Endothelial cell of umbilical vein (primary cell): ENCODE results near the gene ANKRD13C. TPM values are rescaled to one million over a fixed set of nuclear protein-coding genes. Genes with fewer than 3 reads are reported as not detected.
A peak's percentile ranks its signal among the peaks of the same experiment; 100 is the strongest.

Experiments used
- BruUV-seq: library from RNA; stranded (reverse); fragments of 400-500 nt; replicated peaks from 2 replicates; lab custom pipeline; 2021; lab: Mats Ljungman, UMichigan
- CTCF ChIA-PET: fragments of 300-600, 350-600 bp; sonication (Branson Sonifier 250); formaldehyde crosslinking; loops from one replicate; lab custom pipeline; 2021; ENCODE audit warnings: antibody characterized with exemption, inconsistent platforms; lab: Charles Lee
- POLR2A ChIA-PET: fragments of 300-600, 350-600 bp; sonication (Branson Sonifier 250); formaldehyde crosslinking; loops from one replicate; lab custom pipeline; 2021; ENCODE audit warnings: antibody characterized with exemption, inconsistent platforms; lab: Charles Lee
- DNase-seq: peaks from one replicate; pipeline ENCODE4 v3.0.0-alpha.2; 2011; ENCODE audit warnings: low read depth, low spot score
- FAIRE-seq: peaks from 2 replicates; lab custom pipeline; 2011; peaks lifted over from hg19 to GRCh38; lab: Jason Lieb, UNC
- H2AFZ ChIP-seq: 2 replicates; pipeline ENCODE4 v1.6.0; 2012; ENCODE audit warnings: low read depth, low read length, control low read depth, inconsistent platforms
- H3K27ac ChIP-seq: 2 replicates; pipeline ENCODE4 v1.5.1; 2011; ENCODE audit warnings: low read depth, mild to moderate bottlenecking, control low read depth, low read length, moderate library complexity; ENCODE audit not compliant: insufficient read depth
- H3K27me3 ChIP-seq, 2 experiments: 2 replicates each; pipeline versions ENCODE4 v1.6.0 to v1.6.1; 2011; ENCODE audit warnings: low read length in 2 of 2, mixed read lengths in 1 of 2; ENCODE audit not compliant: control insufficient read depth in 2 of 2, insufficient read depth in 2 of 2
- H3K36me3 ChIP-seq, 2 experiments: 2 replicates in 1 of 2; 3 replicates in 1 of 2; pipeline ENCODE4 v1.5.1; 2011; ENCODE audit warnings: low read length in 2 of 2, mild to moderate bottlenecking in 1 of 2, moderate library complexity in 1 of 2; ENCODE audit not compliant: control insufficient read depth in 2 of 2, insufficient read depth in 2 of 2; ENCODE audit errors: extremely low read depth in 1 of 2
- H3K4me1 ChIP-seq: 3 replicates; pipeline ENCODE4 v1.5.1; 2011; ENCODE audit warnings: mild to moderate bottlenecking, low read length; ENCODE audit not compliant: control insufficient read depth, insufficient read depth; ENCODE audit errors: extremely low read depth
- H3K4me2 ChIP-seq: 2 replicates; pipeline ENCODE4 v1.6.1; 2011; ENCODE audit warnings: low read length, control low read depth, mixed read lengths; ENCODE audit not compliant: insufficient read depth
- H3K4me3 ChIP-seq, 3 experiments: fragments of 200-600 bp in 1 of 3; sonication (generic), shearing (Covaris generic) in 1 of 3; replicated peaks in 1 of 3; 2 replicates each; pipeline ENCODE4 v1.5.1; 2011 to 2016; ENCODE audit warnings: control low read depth in 3 of 3, low read length in 3 of 3, mild to moderate bottlenecking in 2 of 3, inconsistent platforms in 1 of 3, low read depth in 1 of 3, moderate library complexity in 1 of 3; ENCODE audit not compliant: insufficient read depth in 1 of 3
- H3K79me2 ChIP-seq: 2 replicates; pipeline ENCODE4 v1.6.0; 2012; ENCODE audit warnings: low read length, inconsistent platforms; ENCODE audit not compliant: control insufficient read depth, insufficient read depth
- H3K9ac ChIP-seq: replicated peaks from 2 replicates; pipeline ENCODE3; 2011; ENCODE audit warnings: low read length, control low read depth; ENCODE audit not compliant: insufficient read depth; ENCODE audit errors: extremely low read depth
- H3K9me1 ChIP-seq: replicated peaks from 3 replicates; pipeline ENCODE4 v1.6.0; 2011; ENCODE audit warnings: mild to moderate bottlenecking, low read length; ENCODE audit not compliant: control insufficient read depth, insufficient read depth; ENCODE audit errors: extremely low read depth
- H3K9me3 ChIP-seq: replicated peaks from 2 replicates; pipeline ENCODE4 v1.5.1; 2012; ENCODE audit warnings: low read length, inconsistent platforms; ENCODE audit not compliant: control insufficient read depth, insufficient read depth
- H4K20me1 ChIP-seq: replicated peaks from 2 replicates; pipeline ENCODE3; 2011; ENCODE audit warnings: mild to moderate bottlenecking, low read length; ENCODE audit not compliant: control insufficient read depth, insufficient read depth; ENCODE audit errors: extremely low read depth
- EZH2 ChIP-seq: IDR thresholded peaks from 2 replicates; pipeline ENCODE4 v1.6.1; 2012; ENCODE audit warnings: borderline replicate concordance, low read depth, mild to moderate bottlenecking, moderate library complexity, low read length, inconsistent platforms; ENCODE audit not compliant: severe bottlenecking
- FOS ChIP-seq: IDR thresholded peaks from 2 replicates; pipeline ENCODE4 v1.6.1; 2011; ENCODE audit warnings: mild to moderate bottlenecking, low read length, moderate library complexity, borderline replicate concordance; ENCODE audit not compliant: insufficient read depth
- JUN ChIP-seq: IDR thresholded peaks from 2 replicates; pipeline ENCODE4 v1.6.1; 2011; ENCODE audit warnings: borderline replicate concordance, low read depth; ENCODE audit not compliant: insufficient read length, insufficient read depth
- MAX ChIP-seq: IDR thresholded peaks from 2 replicates; pipeline ENCODE4 v1.6.1; 2011; ENCODE audit not compliant: insufficient read depth, insufficient read length
- MYC ChIP-seq: IDR thresholded peaks from one replicate; pipeline ENCODE4 v1.6.1; 2011; ENCODE audit warnings: mild to moderate bottlenecking, low read depth, low read length
- POLR2A ChIP-seq: IDR thresholded peaks from 2 replicates; pipeline ENCODE4 v1.6.1; 2012; ENCODE audit warnings: low read depth, mild to moderate bottlenecking, control low read depth, low read length
- POLR2AphosphoS5 ChIP-seq: IDR thresholded peaks from 2 replicates; pipeline ENCODE4 v1.6.1; 2012; ENCODE audit warnings: low read depth, mild to moderate bottlenecking, control low read depth, low read length, moderate library complexity; ENCODE audit not compliant: insufficient read depth
- dilution Hi-C: fragments of 300-500 bp; cut with MboI; formaldehyde crosslinking; loops from one replicate; pipeline ENCODE4 v1.15.0; 2019; ENCODE audit warnings: low sequenced_read_pairs; ENCODE audit not compliant: extremely low pct_ligation_motif_present
- intact Hi-C: fragments of 100-400 bp; cut with micrococcal nuclease; formaldehyde crosslinking; loops from one replicate; pipeline ENCODE4 v1.10.0; 2022
- polyA plus RNA-seq, 4 experiments: library from polyadenylated mRNA; depleted of rRNA in 3 of 4; stranded (reverse) in 3 of 4; unstranded in 1 of 4; fragments of >200 nt; gene quantifications; 2 replicates each; pipeline versions ENCODE4 v1.2.1 to v1.2.3, GENCODE V29; 2011 to 2012; ENCODE audit warnings: missing spikeins in 1 of 4
- total RNA-seq: library from RNA; stranded (reverse); gene quantifications from 2 replicates; pipeline ENCODE4 v1.2.3, GENCODE V29; 2021

ANKRD13C gene
- total and polyA plus RNA-seq, 2 donors (not counting 3 experiments of a cell fraction or from before 2014, with no cell fraction given): 4.6 to 17.3 TPM

- peaks cover 3% of the 10 kb centered on the region for H3K79me2 ChIP-seq
- H4K20me1 ChIP-seq: no peaks in the 10 kb centered on the region
- no peaks in the 10 kb centered on the region for H3K9me3 ChIP-seq
- no TSS peak for BruUV-seq
- H3K4me3 ChIP-seq: no peak overlapping the region
- no peak for TF ChIP-seq EZH2
- no peak for TF ChIP-seq JUN
- TF ChIP-seq POLR2AphosphoS5: no peak
- no peak for TF ChIP-seq MYC
- TF ChIP-seq POLR2A: no peak
- no peak for TF ChIP-seq MAX
- TF ChIP-seq FOS: no peak
- H3K36me3 ChIP-seq: peaks cover 0 to 2% of the 10 kb centered on the region in 2 experiments
- dilution Hi-C loops (no loop called here), intact Hi-C loops (no loop called here)
- ChIA-PET POLR2A (interaction anchor here (0.7 kb wide), 1 partner anchor 17 kb away, joined by 4 read pairs; no protein-coding TSS in a partner anchor), CTCF (interaction anchor here (0.7 to 1.5 kb wide), 3 partner anchors 17 to 40 kb away, joined by 3 read pairs; no protein-coding TSS in a partner anchor)
- no peak for DNase-seq
- no peak overlapping the region for H3K9ac ChIP-seq
- H3K9me1 ChIP-seq: no peaks in the 10 kb centered on the region
- H3K27me3 ChIP-seq: no peaks in the 10 kb centered on the region
- FAIRE-seq: no peak
- H3K27ac ChIP-seq: no peak overlapping the region
- H2AFZ ChIP-seq: no peak overlapping the region
- no peak overlapping the region for H3K4me2 ChIP-seq
- peaks cover 11% of the 10 kb centered on the region for H3K4me1 ChIP-seq
Observed at GRCh38 chr1:70293186-70293843, 61.2 kb downstream of the ANKRD13C start.

GRCh38 chr1:70290218-70290617, 64.3 kb downstream of the ANKRD13C start:
- Histone ChIP-seq H3K4me3 (no peak overlapping the region), H3K9me1 (no peaks in the 10 kb centered on the region), H2AFZ (no peak overlapping the region), H3K9ac (no peak overlapping the region), H3K79me2 (peaks cover 4% of the 10 kb centered on the region), H3K27ac (peak overlapping the region; percentile 61), H3K27me3 (no peaks in the 10 kb centered on the region), H3K4me1 (peaks cover 11% of the 10 kb centered on the region), H3K4me2 (no peak overlapping the region), H4K20me1 (no peaks in the 10 kb centered on the region), H3K36me3 (peaks cover 0 to 2% of the 10 kb centered on the region in 2 experiments), H3K9me3 (no peaks in the 10 kb centered on the region)
- peak; percentile 82 for FAIRE-seq
- DNase-seq: peak; percentile 79
- intact Hi-C loops (no loop called here), dilution Hi-C loops (no loop called here)
- POLR2A ChIA-PET: no interaction called here
- TF ChIP-seq EZH2 (no peak), FOS (peak; percentile 49), JUN (peak; percentile 72)
- no TSS peak for BruUV-seq
- CTCF ChIA-PET: interaction anchor here (1.9 kb wide), 1 partner anchor 9 kb away, joined by 4 read pairs; no protein-coding TSS in a partner anchor
